HG03469 (cell line): ENCODE results near the gene TCF21.
"Not testable (repeated sequence)": the region's sequence is repeated elsewhere in the genome, so short reads cannot be mapped to it uniquely, and the experiment has no call there.

ENCODE experiments used
- ATAC-seq: cut with Tn5 transposase; IDR thresholded peaks from one replicate; pipeline ENCODE4 v1.9.1; 2021; ENCODE audit warnings: mild to moderate bottlenecking, moderate library complexity, moderate number of reproducible peaks; ENCODE audit not compliant: unreplicated experiment

The TCF21 gene

GRCh38 chr6:133921249-133921859, 32.4 kb downstream of the TCF21 start:
- ATAC-seq = peak; percentile 38

- peak; percentile 77 for ATAC-seq
These were observed 35.2 kb downstream of the TCF21 start for GRCh38 chr6:133923938-133924593.

GRCh38 chr6:133931221-133931620, 42.3 kb downstream of the TCF21 start:
- not testable (repeated sequence) for ATAC-seq

GRCh38 chr6:133936352-133936751, 47.4 kb downstream of the TCF21 start:
- not testable (repeated sequence) for ATAC-seq

- no peak for ATAC-seq
These were observed 49.0 kb downstream of the TCF21 start for GRCh38 chr6:133937909-133938308.

- no peak for ATAC-seq
These were observed 49.6 kb downstream of the TCF21 start for GRCh38 chr6:133938533-133938932.

GRCh38 chr6:133939778-133940667, 51.1 kb downstream of the TCF21 start:
- no peak for ATAC-seq
